ENCODE measurements around the gene METTL27.

DNA sequence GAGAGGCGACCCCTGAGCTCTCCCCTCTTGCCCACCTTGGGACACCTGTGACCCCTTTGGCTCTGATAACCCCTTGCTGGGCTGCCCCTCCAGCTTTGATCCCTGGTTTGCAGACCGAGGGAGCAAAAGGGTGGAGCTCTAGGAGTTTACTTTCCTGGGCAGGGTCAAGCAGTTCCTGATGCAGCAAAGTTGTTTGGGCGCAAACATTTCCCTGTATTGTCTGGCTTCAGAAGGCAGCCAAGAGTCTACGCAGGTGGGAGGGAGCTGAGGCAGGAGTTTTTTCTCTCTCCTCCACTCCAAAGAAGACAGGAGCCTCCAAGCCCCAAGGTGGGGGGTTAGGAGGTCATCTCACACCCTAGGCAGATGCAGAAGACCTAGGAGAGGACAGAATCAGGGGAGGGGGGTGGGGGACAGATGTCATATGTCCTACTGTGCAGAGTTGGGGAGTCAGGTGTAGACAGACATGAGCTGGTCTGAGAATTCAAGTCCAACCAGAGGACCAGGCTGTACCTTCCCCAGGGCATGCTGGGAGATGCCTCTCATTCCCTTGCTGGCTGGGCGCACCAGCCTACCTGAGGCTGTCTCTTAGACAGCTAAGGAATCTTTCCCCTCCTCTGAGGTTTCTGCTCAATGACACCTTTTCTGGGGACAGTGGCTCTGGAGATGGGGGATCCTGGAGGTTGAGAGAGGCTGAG is 39.2 kb upstream of the METTL27 start:
- TF ChIP-seq, protein P1, sequence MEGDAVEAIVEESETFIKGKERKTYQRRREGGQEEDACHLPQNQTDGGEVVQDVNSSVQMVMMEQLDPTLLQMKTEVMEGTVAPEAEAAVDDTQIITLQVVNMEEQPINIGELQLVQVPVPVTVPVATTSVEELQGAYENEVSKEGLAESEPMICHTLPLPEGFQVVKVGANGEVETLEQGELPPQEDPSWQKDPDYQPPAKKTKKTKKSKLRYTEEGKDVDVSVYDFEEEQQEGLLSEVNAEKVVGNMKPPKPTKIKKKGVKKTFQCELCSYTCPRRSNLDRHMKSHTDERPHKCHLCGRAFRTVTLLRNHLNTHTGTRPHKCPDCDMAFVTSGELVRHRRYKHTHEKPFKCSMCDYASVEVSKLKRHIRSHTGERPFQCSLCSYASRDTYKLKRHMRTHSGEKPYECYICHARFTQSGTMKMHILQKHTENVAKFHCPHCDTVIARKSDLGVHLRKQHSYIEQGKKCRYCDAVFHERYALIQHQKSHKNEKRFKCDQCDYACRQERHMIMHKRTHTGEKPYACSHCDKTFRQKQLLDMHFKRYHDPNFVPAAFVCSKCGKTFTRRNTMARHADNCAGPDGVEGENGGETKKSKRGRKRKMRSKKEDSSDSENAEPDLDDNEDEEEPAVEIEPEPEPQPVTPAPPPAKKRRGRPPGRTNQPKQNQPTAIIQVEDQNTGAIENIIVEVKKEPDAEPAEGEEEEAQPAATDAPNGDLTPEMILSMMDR (IDR thresholded peaks at IDR 0.05) = no peak
- TF ChIP-seq POLR2A (IDR thresholded peaks at IDR 0.05) = no peak
